WTC11 (cell line): Measurements from ENCODE around the gene SARDH.

ENCODE experiments used
- HMGA2 ChIP-seq: fragments of 250-450 bp; sonication (Bioruptor Pico); IDR thresholded peaks from 2 replicates; pipeline ENCODE4 v1.4.0; 2021; ENCODE audit warnings: mild to moderate bottlenecking, moderate library complexity
- ZNF219 ChIP-seq: sonication (generic); formaldehyde crosslinking; IDR thresholded peaks from 2 replicates; pipeline ENCODE4 v1.8.0; 2023; ENCODE audit warnings: missing genetic modification reagents, mild to moderate bottlenecking, borderline replicate concordance
- TF ChIP-seq, protein P1 (sequence below): sonication (generic); formaldehyde crosslinking; conservative IDR thresholded peaks from 2 replicates; pipeline ENCODE4 v1.8.1; 2022; ENCODE audit warnings: mild to moderate bottlenecking, missing genetic modification reagents
- TF ChIP-seq, protein P2 (sequence below): fragments of 200-600 bp; IDR thresholded peaks from 2 replicates; pipeline ENCODE4 v1.8.0; 2022; ENCODE audit warnings: antibody characterized with exemption
- TF ChIP-seq, protein P3 (sequence below): sonication (generic); formaldehyde crosslinking; IDR thresholded peaks from 2 replicates; pipeline ENCODE4 v1.8.0; 2022; ENCODE audit warnings: mild to moderate bottlenecking, missing genetic modification reagents

DNA sequence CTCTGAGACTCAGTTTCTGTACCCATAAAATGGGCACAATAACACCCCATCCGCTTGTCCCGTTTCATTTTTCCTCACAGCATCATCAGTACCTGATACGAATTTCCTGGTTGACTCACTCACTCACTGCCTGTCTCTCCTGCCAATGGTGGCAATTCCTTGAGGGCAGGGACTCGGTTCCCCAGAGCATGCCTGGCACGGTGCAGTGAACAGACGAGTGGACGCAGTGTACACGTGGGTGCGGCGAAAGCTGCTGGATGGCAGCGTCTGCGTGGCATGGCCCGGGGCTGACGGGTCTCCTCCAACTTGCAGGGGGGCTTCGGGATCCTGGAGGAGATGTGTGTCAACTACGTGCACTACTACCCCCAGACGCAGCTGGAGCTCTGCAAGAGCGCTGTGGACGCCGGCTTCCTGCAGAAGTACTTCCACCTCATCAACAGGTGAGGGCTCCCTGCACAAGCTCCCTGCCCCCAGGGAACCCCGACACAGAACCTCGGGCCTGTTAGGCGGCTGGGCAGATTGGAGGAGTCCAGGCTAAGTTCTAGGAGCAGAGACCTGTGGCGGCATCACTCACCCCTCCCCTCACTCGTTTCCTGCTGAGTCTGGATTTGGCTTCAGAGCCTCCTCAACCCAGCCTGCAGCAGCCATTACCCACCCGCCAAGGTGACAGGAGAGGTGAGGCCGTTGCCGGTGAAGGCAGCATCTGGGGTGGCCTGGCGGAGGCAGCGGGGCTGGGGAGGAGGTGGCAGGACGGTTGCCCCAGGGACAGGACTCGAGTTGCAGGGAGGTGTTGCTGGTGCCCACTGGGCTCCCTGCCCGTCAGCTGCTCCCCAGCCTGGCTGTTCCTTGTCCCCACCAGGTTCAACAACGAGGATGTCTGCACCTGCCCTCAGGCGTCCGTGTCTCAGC, 81.7 kb downstream of the SARDH start:
- TF ChIP-seq, protein P1, sequence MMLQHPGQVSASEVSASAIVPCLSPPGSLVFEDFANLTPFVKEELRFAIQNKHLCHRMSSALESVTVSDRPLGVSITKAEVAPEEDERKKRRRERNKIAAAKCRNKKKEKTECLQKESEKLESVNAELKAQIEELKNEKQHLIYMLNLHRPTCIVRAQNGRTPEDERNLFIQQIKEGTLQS (CRISPR knock-in tag) = no peak
- TF ChIP-seq, protein P2, sequence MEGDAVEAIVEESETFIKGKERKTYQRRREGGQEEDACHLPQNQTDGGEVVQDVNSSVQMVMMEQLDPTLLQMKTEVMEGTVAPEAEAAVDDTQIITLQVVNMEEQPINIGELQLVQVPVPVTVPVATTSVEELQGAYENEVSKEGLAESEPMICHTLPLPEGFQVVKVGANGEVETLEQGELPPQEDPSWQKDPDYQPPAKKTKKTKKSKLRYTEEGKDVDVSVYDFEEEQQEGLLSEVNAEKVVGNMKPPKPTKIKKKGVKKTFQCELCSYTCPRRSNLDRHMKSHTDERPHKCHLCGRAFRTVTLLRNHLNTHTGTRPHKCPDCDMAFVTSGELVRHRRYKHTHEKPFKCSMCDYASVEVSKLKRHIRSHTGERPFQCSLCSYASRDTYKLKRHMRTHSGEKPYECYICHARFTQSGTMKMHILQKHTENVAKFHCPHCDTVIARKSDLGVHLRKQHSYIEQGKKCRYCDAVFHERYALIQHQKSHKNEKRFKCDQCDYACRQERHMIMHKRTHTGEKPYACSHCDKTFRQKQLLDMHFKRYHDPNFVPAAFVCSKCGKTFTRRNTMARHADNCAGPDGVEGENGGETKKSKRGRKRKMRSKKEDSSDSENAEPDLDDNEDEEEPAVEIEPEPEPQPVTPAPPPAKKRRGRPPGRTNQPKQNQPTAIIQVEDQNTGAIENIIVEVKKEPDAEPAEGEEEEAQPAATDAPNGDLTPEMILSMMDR = no peak
- TF ChIP-seq, protein P3, sequence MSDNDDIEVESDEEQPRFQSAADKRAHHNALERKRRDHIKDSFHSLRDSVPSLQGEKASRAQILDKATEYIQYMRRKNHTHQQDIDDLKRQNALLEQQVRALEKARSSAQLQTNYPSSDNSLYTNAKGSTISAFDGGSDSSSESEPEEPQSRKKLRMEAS (CRISPR knock-in tag) = no peak
- TF ChIP-seq ZNF219 (CRISPR knock-in tag) (no peak), HMGA2 (CRISPR knock-in tag) (no peak)
